Thyroid gland (tissue), 4 donors: ENCODE data around the gene P2RY13.

Experiments used
- POLR2A ChIP-seq, 2 donors: fragments of 450-650 bp; IDR thresholded peaks; one replicate each; pipeline ENCODE4 v1.6.1; 2017; ENCODE audit warnings: antibody characterized with exemption in 2 of 2, mild to moderate bottlenecking in 2 of 2, moderate library complexity in 1 of 2
- TF ChIP-seq, protein P1 (sequence below), 6 experiments: fragments of 200-600 bp in 3 of 6; fragments of 450-650 bp in 3 of 6; sonication (generic) in 3 of 6; IDR thresholded peaks; one replicate each; pipeline ENCODE4 v1.5.1; 2016 to 2019; ENCODE audit warnings: antibody characterized with exemption in 6 of 6, mild to moderate bottlenecking in 2 of 6, inconsistent platforms in 1 of 6, moderate library complexity in 1 of 6

DNA sequence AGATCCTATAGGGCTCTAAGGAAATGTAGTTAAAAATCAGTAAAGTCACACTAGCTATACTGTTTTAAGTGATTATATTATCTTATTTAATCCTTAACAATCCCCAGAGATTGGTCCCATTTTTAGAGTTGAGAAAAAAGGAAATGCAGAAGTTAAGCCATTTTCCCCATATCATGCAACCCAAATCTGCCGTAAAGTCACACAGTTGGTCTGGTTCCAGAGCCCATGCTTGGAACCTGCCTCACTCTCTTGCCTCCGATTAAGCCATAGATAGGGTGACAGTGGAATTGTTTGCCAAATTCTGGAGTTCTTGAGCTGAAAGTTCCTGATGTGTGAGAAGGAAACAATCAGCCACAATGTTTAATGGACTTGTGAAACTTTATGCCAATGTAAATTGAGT lies 2.3 kb upstream of the P2RY13 start:
- TF ChIP-seq, protein P1, sequence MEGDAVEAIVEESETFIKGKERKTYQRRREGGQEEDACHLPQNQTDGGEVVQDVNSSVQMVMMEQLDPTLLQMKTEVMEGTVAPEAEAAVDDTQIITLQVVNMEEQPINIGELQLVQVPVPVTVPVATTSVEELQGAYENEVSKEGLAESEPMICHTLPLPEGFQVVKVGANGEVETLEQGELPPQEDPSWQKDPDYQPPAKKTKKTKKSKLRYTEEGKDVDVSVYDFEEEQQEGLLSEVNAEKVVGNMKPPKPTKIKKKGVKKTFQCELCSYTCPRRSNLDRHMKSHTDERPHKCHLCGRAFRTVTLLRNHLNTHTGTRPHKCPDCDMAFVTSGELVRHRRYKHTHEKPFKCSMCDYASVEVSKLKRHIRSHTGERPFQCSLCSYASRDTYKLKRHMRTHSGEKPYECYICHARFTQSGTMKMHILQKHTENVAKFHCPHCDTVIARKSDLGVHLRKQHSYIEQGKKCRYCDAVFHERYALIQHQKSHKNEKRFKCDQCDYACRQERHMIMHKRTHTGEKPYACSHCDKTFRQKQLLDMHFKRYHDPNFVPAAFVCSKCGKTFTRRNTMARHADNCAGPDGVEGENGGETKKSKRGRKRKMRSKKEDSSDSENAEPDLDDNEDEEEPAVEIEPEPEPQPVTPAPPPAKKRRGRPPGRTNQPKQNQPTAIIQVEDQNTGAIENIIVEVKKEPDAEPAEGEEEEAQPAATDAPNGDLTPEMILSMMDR (IDR thresholded peaks at IDR 0.05), result no peak
- TF ChIP-seq POLR2A (IDR thresholded peaks at IDR 0.05), result no peak
